Activated gamma-delta T cell treated with Interleukin-2 at 50 U/mL for 16 hours (primary cell): ENCODE measurements around the gene STX16.

Experiments
- DNase-seq: peaks from one replicate; pipeline ENCODE4 v3.0.0-alpha.2; 2020

The STX16 gene

GRCh38 chr20:58619077-58619863, 31.8 kb upstream of the STX16 start:
- no peak for DNase-seq

DNA sequence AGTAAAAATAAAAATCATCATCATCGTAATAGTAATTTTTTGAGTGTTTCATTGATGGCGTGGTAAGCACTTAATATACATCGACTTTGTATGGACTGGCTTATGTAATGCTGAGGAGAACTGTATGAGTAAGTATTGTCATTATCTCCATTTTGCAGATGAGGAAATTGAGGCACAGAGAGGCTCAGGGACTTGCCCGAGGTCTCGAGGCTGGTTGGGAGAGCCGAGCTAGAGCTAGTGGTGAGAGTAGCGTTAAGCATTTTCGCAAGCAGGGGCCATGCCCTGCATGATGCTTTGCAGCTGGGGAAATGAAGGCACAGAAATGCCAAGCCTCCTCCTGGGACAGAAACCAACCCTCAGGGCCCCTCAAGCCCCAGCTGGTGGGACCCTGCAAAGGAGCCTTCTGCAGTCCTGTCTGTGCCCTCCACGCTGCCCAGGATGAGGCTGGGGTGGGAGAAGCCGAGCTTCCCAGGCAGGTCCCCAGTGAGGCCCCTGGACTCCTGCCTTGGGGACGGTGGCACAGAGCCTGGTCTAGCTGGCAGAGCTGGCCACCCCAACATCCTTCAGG, 31.1 kb upstream of the STX16 start:
- no peak for DNase-seq

DNA sequence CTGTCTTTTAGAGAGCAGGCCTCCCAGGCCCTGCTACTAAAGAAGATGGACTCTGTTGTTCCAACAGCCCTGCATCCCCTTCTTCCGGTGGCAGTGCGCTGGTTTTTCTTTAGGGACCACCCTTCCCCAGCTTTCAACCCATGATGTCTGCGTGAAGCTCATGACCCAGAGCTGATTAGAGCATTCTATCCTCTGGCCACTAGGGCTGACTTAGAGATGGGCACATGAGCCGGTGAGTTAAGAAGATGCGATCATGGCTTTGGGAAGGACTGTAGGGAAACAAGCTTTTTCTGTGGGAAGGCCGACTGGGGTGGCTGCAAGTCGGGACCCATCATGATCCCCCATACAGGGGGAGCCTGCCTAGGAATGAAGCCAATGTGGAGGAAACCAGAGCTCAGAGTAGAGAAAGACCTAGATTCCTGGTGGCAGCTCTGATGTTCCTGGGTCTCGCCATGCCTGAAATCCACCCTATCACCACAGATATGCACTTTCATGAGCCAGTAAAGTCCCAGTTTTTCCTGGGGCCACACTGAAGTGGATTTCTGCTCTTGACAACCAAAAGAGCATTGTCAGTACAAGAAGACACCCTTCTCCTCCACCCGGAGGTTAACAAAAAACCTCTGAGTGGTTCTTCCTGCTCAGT, 29.1 kb upstream of the STX16 start:
- no peak for DNase-seq

DNA sequence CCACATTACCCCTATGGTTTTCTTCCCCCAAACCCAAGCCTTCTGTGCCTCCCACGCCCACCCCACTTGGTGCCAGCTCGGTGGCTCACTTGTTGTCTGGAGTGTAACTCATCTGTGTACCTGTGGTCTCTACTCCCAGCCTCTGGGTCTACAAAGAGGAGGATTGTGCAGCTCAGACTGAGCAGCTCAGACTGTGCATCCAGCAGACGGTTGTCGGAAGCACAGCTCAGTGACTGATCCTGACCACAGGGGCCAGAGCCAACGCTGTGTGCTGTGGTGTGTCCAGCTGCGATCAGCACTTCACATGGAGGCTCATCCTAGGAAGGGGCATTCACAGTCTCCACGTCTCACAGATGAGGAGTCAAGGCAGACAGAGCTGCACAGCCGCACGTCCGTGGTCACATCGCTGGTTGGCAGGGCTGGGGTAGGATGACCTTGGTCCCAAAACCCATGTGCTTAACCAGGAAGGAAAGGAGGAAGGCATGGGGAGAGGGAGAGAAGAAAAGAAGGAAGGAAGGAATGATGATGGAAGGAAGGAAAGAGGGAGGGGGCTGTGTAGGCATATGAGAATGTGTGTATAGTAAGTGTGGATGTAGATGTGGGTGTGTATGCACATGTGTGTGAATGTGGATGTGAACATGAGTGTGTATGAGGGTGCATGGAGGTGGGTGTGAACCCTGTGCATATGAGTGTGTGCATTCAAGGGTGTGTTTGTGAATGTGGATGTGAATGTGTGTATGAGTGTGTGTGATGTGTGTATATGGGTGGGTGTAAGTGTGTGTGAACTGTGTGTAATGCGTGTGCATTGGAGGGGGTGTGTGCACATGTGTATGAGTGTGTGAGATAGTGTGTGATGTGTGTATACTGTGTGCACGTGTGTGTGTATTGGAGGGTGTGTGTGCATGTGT, 28.2 kb upstream of the STX16 start:
- no peak for DNase-seq

DNA sequence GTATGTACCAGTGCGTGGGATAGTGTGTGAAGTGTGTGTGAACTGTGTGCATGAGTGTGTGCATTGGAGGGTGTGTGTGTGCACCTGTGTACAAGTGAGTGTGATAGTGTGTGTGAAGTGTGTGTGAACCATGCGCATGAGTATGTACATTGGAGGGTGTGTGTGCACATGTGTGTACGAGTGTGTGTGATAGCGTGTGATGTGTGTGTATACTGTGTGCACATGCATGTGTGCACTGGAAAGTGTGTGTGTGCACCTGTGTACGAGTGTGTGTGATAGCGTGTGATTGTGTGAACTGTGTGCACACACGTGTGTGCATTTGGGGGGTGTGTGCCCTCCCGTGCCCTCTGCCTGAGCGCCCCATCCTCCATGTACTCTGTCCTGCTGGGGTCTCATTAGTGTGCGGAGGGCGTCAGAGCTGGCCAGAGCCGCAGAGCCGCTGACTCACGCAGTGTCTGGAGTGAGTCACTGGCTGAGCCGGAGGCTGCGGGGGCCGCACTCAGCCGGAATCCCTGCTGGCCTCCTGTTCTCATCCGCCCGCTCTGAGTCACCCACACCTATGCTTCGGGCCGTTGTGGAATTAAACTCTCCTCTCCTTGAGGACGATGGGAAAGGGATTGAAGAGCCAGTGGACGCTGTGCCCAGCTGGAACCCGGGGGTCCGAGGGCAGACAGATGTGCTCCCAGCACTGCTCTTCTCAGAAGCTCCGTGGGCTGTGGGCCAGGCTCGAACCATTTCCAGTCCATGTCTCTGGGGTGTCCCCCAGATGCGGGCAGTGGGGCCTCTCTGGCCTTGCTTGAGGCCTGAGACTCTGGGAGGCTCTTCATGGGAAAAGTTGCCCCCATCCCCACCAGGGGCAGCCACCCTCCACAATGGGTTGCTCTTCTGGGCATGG, 27.3 kb upstream of the STX16 start:
- no peak for DNase-seq

GRCh38 chr20:58624687-58625086, 26.4 kb upstream of the STX16 start:
- DNase-seq, result no peak

DNA sequence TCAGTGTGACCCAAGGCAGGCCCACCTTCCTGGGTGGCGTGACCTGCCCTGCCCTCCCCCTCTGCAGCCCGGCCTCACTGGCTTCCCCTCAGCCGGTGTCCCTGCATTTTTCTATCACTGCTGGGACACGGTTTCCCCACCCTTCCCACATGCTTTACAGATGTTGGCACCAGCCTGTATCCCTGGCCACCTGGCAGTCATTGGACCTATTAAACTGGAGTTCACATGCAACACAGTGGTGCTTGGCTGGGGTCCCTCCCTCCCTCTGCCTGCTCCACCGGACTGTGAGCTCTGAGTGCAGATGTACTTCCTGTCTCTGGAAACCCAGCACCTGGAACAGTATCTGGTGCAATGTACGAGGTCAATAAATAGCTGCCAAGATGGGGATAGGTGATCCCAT, 25.5 kb upstream of the STX16 start:
- DNase-seq, result no peak

DNA sequence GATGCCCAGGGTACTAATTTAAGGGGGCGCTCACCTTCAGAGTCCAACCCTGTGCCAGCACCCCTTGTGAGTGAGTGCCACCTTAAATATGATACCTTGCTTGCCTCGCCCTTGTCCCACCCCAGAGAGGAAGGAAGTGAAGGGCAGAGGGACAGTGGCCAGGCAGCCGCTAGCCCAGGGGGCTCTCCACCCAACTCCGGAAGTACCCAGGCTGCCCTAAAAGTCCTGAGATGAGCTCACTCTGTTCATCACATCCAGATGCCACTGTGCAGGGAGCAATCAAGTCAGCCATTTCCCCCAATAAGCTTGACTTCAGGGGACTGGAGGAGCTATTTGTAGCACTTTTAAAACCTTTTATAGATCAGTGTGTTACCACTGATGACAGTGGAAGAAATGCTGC, 25.0 kb upstream of the STX16 start:
- DNase-seq, result no peak

DNA sequence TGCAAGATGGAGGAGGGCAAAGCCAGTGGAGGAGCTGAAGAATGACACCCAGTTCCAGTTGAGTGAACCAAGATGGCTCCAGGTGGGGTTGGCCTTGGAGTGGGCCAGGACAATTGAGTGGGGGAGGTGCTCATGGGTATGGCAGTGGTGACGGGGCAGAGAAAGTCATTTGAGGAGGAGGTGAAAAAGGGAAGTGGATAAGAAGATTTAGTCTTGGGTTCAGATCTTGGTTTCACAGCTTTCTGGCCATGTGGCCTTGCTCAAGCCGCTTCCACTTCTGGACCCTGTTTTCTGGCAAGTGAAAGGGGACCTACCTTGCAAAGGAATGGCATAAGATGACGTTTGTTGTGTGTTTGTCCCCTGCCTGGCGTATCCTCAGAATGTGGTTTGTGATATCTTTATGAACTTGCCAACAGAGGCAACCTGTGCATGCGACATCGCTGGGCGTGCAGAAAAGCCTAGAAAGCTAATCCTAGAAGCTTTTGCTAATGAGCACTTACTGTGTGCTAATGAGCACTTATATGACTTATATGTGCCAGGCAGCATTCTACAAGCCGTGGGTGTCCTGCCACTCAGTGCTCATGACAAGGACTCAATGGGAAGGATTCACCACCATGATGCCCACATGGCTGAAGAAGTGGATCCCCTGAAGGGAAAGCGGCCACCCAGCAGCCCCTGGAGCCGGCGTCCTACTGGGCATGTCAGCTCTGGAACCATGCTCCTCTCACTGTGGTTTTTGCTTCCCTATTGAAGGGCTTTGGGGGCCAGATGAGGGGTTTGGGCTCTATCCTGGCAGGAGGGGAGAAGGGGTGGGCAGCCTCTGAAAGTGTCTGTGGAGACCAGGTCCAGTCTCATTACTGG, 23.6 kb upstream of the STX16 start:
- DNase-seq, result no peak

GRCh38 chr20:58628491-58629214, 22.4 kb upstream of the STX16 start:
- no peak for DNase-seq

DNA sequence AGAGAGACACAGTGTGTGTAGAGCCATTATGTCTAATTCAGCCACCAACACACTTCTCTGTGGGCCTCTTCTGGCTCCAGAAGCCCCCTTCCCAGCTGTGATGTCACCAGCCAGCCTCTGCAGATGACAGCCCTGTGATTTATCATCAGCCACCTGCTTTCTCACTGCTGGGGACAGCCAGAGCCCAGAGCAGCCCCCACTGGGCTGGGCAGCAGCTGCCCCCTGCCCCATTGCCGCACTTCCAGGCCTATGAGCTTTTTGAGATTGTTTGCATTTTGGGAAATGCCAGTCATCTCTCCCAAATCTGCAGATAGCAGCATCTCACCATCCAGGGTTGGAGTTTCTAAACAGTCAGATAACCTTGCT, 21.9 kb upstream of the STX16 start:
- no peak for DNase-seq

GRCh38 chr20:58630063-58630462, 21.0 kb upstream of the STX16 start:
- DNase-seq, result no peak

- no peak for DNase-seq
Observed at GRCh38 chr20:58633161-58634053, 17.7 kb upstream of the STX16 start.

- no peak for DNase-seq
Observed at GRCh38 chr20:58634059-58634458, 17.0 kb upstream of the STX16 start.

DNA sequence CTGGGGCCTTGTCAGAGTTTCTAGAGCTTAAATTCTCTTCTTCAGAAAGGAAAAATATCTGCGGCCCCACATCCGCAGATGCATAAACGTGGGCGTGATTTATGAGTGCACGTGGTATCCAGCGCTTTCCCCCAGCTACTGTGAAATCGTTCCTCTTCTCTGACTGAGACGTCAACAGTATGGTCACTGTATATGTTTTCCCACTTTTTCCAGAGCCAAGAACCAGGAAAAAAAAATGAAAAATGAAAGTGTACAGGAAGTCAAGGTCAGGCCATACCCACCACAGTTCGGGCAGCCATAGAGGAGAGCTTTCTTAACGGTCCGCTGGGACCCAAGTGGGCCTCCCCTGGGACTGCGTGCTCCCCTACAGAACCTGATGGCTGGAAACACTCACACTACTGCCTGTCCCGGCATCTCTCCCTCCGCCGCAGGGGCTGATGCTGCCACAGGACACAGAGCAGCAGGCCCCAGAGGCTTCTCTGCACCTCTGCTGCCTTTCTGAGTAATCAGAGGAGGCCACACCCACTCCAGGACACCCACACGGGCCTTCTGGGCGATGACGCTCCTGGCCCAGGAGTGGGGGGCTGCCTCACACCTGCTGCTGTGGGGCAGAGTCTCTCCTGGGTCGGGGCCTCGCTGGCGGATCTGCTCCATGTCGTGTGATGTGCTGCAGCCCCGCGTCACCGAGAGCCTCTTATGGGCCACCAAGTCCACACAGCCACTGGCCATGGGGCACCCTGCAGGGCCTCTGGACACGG, 16.4 kb upstream of the STX16 start:
- no peak for DNase-seq

DNA sequence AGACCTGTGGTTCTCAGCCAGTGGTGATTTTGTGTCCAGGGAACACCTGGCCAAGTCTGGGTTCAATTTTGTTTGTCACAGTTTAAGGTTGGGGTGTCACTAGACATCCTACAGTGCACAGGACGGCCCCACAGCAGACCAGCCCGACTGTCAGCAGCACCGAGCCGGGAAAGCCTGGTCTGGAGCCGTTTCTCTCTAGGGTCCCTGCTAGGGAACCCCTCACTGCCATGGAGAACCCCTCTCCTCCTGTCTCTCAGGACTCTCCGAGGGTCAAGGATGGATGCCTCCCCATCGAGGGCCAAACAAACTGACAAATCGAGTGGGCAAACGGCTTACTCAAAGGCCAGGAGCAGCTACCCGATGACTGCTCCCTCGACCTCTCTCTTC, 15.8 kb upstream of the STX16 start:
- DNase-seq, result no peak

- DNase-seq, result no peak
Observed at GRCh38 chr20:58636396-58636982, 14.6 kb upstream of the STX16 start.

DNA sequence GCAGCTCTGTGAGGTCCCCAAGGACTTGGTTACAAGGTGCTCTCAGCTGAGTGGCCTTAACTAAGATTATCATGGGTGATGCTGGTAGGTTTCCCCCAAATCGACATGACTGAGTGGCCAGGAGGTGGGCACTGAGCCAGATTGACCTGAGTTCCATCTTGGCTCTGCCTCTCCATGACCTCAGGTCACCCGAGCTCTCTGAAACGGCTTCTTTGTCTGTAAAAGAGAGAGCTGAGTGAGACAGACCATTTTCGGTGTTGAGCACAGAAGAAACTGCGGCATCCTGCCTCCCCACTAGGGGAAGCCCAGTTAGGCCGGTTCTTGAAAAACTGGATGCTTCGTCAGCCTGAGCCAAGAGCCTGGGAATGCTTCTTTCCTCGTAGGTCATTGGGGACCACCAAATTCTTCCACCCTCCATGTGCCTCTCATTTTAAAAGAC, 14.1 kb upstream of the STX16 start:
- no peak for DNase-seq
